ENCODE results near the gene CHRM2.

CHRM2 gene

GRCh38 chr7:136947347-136947746, 78.9 kb downstream of the CHRM2 start:
- TF ChIP-seq CTCF (conservative IDR thresholded peaks at IDR 0.05; ENCODE audit: low read depth), result no peak
- ChIA-PET POLR2A (ENCODE audit: low non-redundant PET) (no interaction called here), CTCF (no interaction called here)
- no peak overlapping the region for H3K27ac ChIP-seq
- DNase-seq (ENCODE audit: low spot score), result no peak

GRCh38 chr7:136950331-136950730, 81.9 kb downstream of the CHRM2 start:
- DNase-seq (ENCODE audit: low spot score), result no peak
- no peak overlapping the region for H3K27ac ChIP-seq
- ChIA-PET POLR2A (ENCODE audit: low non-redundant PET) (no interaction called here), CTCF (no interaction called here)
- TF ChIP-seq CTCF (conservative IDR thresholded peaks at IDR 0.05; ENCODE audit: low read depth), result no peak

GRCh38 chr7:136953386-136953785, 84.9 kb downstream of the CHRM2 start:
- no peak overlapping the region for H3K27ac ChIP-seq
- POLR2A ChIA-PET (ENCODE audit: low non-redundant PET), result no interaction called here
- no peak for DNase-seq (ENCODE audit: low spot score)
- CTCF ChIA-PET, result no interaction called here
- no peak for TF ChIP-seq CTCF (conservative IDR thresholded peaks at IDR 0.05; ENCODE audit: low read depth)

GRCh38 chr7:136956232-136956631, 87.8 kb downstream of the CHRM2 start:
- ChIA-PET POLR2A (ENCODE audit: low non-redundant PET) (no interaction called here), CTCF (no interaction called here)
- H3K27ac ChIP-seq, result no peak overlapping the region
- no peak for DNase-seq (ENCODE audit: low spot score)
- no peak for TF ChIP-seq CTCF (conservative IDR thresholded peaks at IDR 0.05; ENCODE audit: low read depth)

GRCh38 chr7:136956671-136957070, 88.2 kb downstream of the CHRM2 start:
- POLR2A ChIA-PET (ENCODE audit: low non-redundant PET), result no interaction called here
- no peak overlapping the region for H3K27ac ChIP-seq
- TF ChIP-seq CTCF (conservative IDR thresholded peaks at IDR 0.05; ENCODE audit: low read depth), result no peak
- no peak for DNase-seq (ENCODE audit: low spot score)
- CTCF ChIA-PET, result no interaction called here

- ChIA-PET CTCF (no interaction called here), POLR2A (ENCODE audit: low non-redundant PET) (no interaction called here)
- TF ChIP-seq CTCF (conservative IDR thresholded peaks at IDR 0.05; ENCODE audit: low read depth), result no peak
- no peak for DNase-seq (ENCODE audit: low spot score)
- H3K27ac ChIP-seq, result no peak overlapping the region
These were observed 88.9 kb downstream of the CHRM2 start for GRCh38 chr7:136957391-136957790.

GRCh38 chr7:136958016-136958415, 89.6 kb downstream of the CHRM2 start:
- no peak for TF ChIP-seq CTCF (conservative IDR thresholded peaks at IDR 0.05; ENCODE audit: low read depth)
- POLR2A ChIA-PET (ENCODE audit: low non-redundant PET), result no interaction called here
- H3K27ac ChIP-seq, result no peak overlapping the region
- CTCF ChIA-PET, result no interaction called here
- DNase-seq (ENCODE audit: low spot score), result no peak
